Measurements from ENCODE around the gene HOXC9. TPM values are rescaled to one million over a fixed set of nuclear protein-coding genes. Genes with fewer than 3 reads are reported as not detected.
"Not testable (repeated sequence)": the region's sequence is repeated elsewhere in the genome, so short reads cannot be mapped to it uniquely, and the experiment has no call there.

The HOXC9 gene
- total RNA-seq, 2 donors from 2014 or later = not detected

GRCh38 chr12:54040148-54040494, 40.2 kb downstream of the HOXC9 start:
- Histone ChIP-seq H3K27ac (no peak overlapping the region), H3K36me3 (replicated peaks in 1 of 2; ENCODE audit: insufficient read depth in 1 of 2, low read depth in 2 of 2) (no peaks in the 10 kb centered on the region), H3K9me3 (no peaks in the 10 kb centered on the region), H3K4me1 (no peaks in the 10 kb centered on the region), H3K4me3 (no peak overlapping the region), H3K27me3 (peaks cover 3 to 16% of the 10 kb centered on the region in 2 donors)
- intact Hi-C loops (cut with DNase I) = no loop called here
- whole genome bisulfite sequencing, 2 donors = 29 to 38% methylated on average over 4 of the region's 4 CpGs
- ATAC-seq = no peak
- TF ChIP-seq POLR2A (IDR thresholded peaks at IDR 0.05) (no peak), CTCF (IDR thresholded peaks at IDR 0.05) (no peak)
- no peak for DNase-seq

- 46 to 58% methylated on average over 3 of the region's 3 CpGs for WGBS, 2 donors
- ATAC-seq (no peak), DNase-seq (no peak)
- Histone ChIP-seq H3K4me1 (no peaks in the 10 kb centered on the region), H3K9me3 (no peaks in the 10 kb centered on the region), H3K27ac (no peak overlapping the region), H3K27me3 (peaks cover 3 to 17% of the 10 kb centered on the region in 2 donors), H3K36me3 (replicated peaks in 1 of 2; ENCODE audit: insufficient read depth in 1 of 2, low read depth in 2 of 2) (no peaks in the 10 kb centered on the region), H3K4me3 (no peak overlapping the region)
- TF ChIP-seq CTCF (IDR thresholded peaks at IDR 0.05) (no peak), POLR2A (IDR thresholded peaks at IDR 0.05) (no peak)
- intact Hi-C loops (cut with DNase I) = no loop called here
Measured at GRCh38 chr12:54040648-54041047, 40.7 kb downstream of the HOXC9 start.

GRCh38 chr12:54041097-54041690, 41.2 kb downstream of the HOXC9 start:
- Histone ChIP-seq H3K9me3 (no peaks in the 10 kb centered on the region), H3K27me3 (peaks cover 3 to 22% of the 10 kb centered on the region in 2 donors), H3K27ac (no peak overlapping the region), H3K4me1 (no peaks in the 10 kb centered on the region), H3K4me3 (no peak overlapping the region), H3K36me3 (replicated peaks in 1 of 2; ENCODE audit: insufficient read depth in 1 of 2, low read depth in 2 of 2) (no peaks in the 10 kb centered on the region)
- ATAC-seq = no peak
- TF ChIP-seq CTCF (IDR thresholded peaks at IDR 0.05) = no peak
- no peak for TF ChIP-seq POLR2A (IDR thresholded peaks at IDR 0.05)
- intact Hi-C loops (cut with DNase I) = no loop called here
- DNase-seq = no peak
- WGBS, 2 donors = 44 to 67% methylated on average over 2 of the region's 2 CpGs

GRCh38 chr12:54042033-54042432, 42.1 kb downstream of the HOXC9 start:
- H3K27me3 ChIP-seq = peaks cover 3 to 31% of the 10 kb centered on the region in 2 donors
- H3K4me1 ChIP-seq = not testable (repeated sequence)
- WGBS, 2 donors = 48 to 73% methylated on average over 6 of the region's 6 CpGs

GRCh38 chr12:54042970-54043853, 43.3 kb downstream of the HOXC9 start:
- H3K4me1 ChIP-seq = peaks cover 13% of the 10 kb centered on the region
- TF ChIP-seq POLR2A (IDR thresholded peaks at IDR 0.05) = no peak
- TF ChIP-seq CTCF (IDR thresholded peaks at IDR 0.05) = no peak
- DNase-seq (no peak), ATAC-seq (no peak)
- intact Hi-C loops (cut with DNase I) = no loop called here
- no peaks in the 10 kb centered on the region for H3K9me3 ChIP-seq
- WGBS, 2 donors = 43 to 69% methylated on average over 5 to 6 of the region's 6 CpGs
- no peaks in the 10 kb centered on the region for H3K36me3 ChIP-seq (replicated peaks in 1 of 2; ENCODE audit: insufficient read depth in 1 of 2, low read depth in 2 of 2)
- H3K27me3 ChIP-seq = peaks cover 3 to 43% of the 10 kb centered on the region in 2 donors
- H3K4me3 ChIP-seq = no peak overlapping the region
- H3K27ac ChIP-seq = no peak overlapping the region

More at GRCh38 chr12:54042033-54042432, 42.1 kb downstream of the HOXC9 start:
- intact Hi-C loops (cut with DNase I); ATAC-seq; H3K4me3 ChIP-seq; DNase-seq; H3K27ac ChIP-seq; H3K36me3 ChIP-seq (replicated peaks in 1 of 2; ENCODE audit: insufficient read depth in 1 of 2, low read depth in 2 of 2); H3K9me3 ChIP-seq: not testable (repeated sequence)
